OCI-LY3 (cell line): Measurements from ENCODE around the gene ADD3.

ENCODE experiments used
- CTCF ChIP-seq: fragments of 200-600, 300-600 bp; sonication (generic); IDR thresholded peaks from 2 replicates; pipeline ENCODE4 v1.5.1; 2014; ENCODE audit warnings: antibody characterized with exemption, low read length, low read depth
- EZH2phosphoT487 ChIP-seq: fragments of 200-600 bp; shearing (Covaris generic); IDR thresholded peaks from 2 replicates; pipeline ENCODE4 v1.6.1; 2018; ENCODE audit warnings: antibody characterized with exemption, mixed run types, low read depth

GRCh38 chr10:110170142-110170971 is 162.6 kb downstream of the ADD3 start:
- TF ChIP-seq CTCF (no peak), EZH2phosphoT487 (no peak)
